HG02938 (cell line): ENCODE results near the gene ATP8A2.

Experiments used
- ATAC-seq: cut with Tn5 transposase; IDR thresholded peaks from one replicate; pipeline ENCODE4 v1.9.1; 2021; ENCODE audit warnings: mild to moderate bottlenecking, moderate library complexity; ENCODE audit not compliant: unreplicated experiment

ATP8A2 gene

GRCh38 chr13:25380741-25381324 is 9.1 kb downstream of the ATP8A2 start:
- ATAC-seq: no peak

GRCh38 chr13:25384758-25385410 is 13.1 kb downstream of the ATP8A2 start:
- ATAC-seq: no peak

GRCh38 chr13:25391932-25392331 is 20.2 kb downstream of the ATP8A2 start:
- no peak for ATAC-seq

GRCh38 chr13:25394402-25395060 is 22.8 kb downstream of the ATP8A2 start:
- no peak for ATAC-seq

GRCh38 chr13:25397763-25398162 is 26.0 kb downstream of the ATP8A2 start:
- no peak for ATAC-seq

GRCh38 chr13:25400925-25401324 is 29.2 kb downstream of the ATP8A2 start:
- ATAC-seq: no peak

- no peak for ATAC-seq
Observed at GRCh38 chr13:25401958-25402357, 30.2 kb downstream of the ATP8A2 start.

- no peak for ATAC-seq
Observed at GRCh38 chr13:25406377-25406776, 34.6 kb downstream of the ATP8A2 start.

GRCh38 chr13:25409938-25410337 is 38.2 kb downstream of the ATP8A2 start:
- ATAC-seq: no peak

- ATAC-seq: no peak
Observed at GRCh38 chr13:25415241-25415640, 43.5 kb downstream of the ATP8A2 start.

GRCh38 chr13:25417535-25417934 is 45.8 kb downstream of the ATP8A2 start:
- ATAC-seq: no peak

- no peak for ATAC-seq
Observed at GRCh38 chr13:25420161-25420560, 48.4 kb downstream of the ATP8A2 start.

- ATAC-seq: no peak
Observed at GRCh38 chr13:25421612-25422011, 49.8 kb downstream of the ATP8A2 start.

- no peak for ATAC-seq
Observed at GRCh38 chr13:25422153-25422552, 50.4 kb downstream of the ATP8A2 start.

GRCh38 chr13:25423831-25424230 is 52.1 kb downstream of the ATP8A2 start:
- no peak for ATAC-seq

GRCh38 chr13:25429466-25429865 is 57.7 kb downstream of the ATP8A2 start:
- ATAC-seq: no peak

GRCh38 chr13:25432691-25433090 is 60.9 kb downstream of the ATP8A2 start:
- ATAC-seq: no peak

- ATAC-seq: no peak
Observed at GRCh38 chr13:25440061-25440460, 68.3 kb downstream of the ATP8A2 start.

- ATAC-seq: no peak
Observed at GRCh38 chr13:25446261-25446660, 74.5 kb downstream of the ATP8A2 start.

GRCh38 chr13:25447396-25447795 is 75.6 kb downstream of the ATP8A2 start:
- no peak for ATAC-seq

- no peak for ATAC-seq
Observed at GRCh38 chr13:25453850-25454365, 82.1 kb downstream of the ATP8A2 start.

- ATAC-seq: no peak
Observed at GRCh38 chr13:25455146-25455545, 83.4 kb downstream of the ATP8A2 start.
